GM21367 (cell line): ENCODE measurements around the gene UQCC5.

Source experiments
- ATAC-seq: cut with Tn5 transposase; IDR thresholded peaks from one replicate; pipeline ENCODE4 v1.9.1; 2021; ENCODE audit not compliant: unreplicated experiment

Gene UQCC5

DNA sequence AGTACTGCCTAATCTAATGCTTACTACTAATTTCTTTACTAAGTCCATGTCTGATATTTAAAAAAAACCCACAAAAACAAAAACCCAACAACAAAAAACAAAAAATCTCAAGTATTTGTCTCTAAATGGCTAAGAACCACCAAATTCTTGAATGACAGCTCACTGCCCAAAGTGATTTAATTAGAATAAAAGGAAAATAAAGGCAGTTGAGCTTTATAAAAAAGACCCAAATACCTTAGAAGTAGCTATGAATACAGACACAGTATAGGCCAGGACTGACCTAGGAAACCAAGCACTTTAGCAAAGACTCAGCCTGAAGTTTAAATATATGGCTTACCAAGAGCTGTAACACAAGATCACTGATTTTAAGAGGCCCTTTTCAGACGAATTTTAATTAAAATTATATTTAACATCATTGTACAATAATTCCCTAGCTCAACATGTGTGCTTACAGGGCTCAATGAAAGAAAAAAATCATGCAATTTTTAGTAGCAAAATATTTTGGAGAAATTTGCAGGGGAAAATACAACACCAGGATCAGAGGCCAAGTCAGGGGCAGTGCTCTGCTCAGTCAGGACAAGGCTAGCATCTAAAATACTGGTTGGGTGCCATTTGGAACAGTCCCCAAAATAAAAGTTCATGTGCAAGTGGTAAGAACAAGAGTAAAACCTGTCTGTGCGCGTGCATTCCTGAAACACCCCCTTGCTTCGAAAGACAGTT, 24.8 kb downstream of the UQCC5 start:
- ATAC-seq = no peak

DNA sequence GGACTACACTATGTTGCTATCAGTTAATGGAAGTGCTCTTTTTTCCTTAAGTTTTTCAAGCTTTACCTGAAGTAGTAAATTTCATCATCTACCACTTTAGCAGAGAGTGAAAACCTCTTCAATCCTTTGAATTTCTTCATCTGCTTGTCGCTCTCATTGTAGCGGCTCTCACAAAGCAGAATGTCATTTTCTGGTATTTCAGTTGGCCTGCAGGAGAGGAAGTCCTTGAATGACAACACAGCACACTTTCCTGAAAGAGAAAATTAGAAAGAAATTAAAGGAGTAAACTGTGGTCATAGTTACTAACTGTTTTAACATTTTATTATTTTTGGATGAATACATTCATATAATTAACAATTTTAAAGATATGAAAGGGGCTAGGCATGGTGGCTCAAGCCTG, 27.6 kb downstream of the UQCC5 start:
- no peak for ATAC-seq

DNA sequence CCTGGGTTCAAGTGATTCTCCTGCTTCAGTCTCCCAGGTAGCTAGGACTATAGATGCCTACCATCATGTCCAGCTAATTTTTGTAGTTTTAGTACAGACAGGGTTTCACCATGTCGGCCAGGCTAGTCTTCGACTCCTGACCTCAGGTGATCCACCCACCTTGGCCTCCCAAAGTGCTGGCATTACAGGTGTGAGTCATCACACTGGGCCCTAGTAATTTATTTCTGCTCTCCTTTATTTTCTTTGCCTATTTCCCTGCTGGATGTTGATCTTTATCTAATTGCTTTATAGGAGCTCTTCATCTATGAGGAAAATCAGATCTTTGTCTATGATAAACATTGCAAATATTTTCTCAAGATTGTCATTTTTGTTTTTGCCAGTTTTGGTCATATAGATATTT, 31.7 kb downstream of the UQCC5 start:
- ATAC-seq = no peak

DNA sequence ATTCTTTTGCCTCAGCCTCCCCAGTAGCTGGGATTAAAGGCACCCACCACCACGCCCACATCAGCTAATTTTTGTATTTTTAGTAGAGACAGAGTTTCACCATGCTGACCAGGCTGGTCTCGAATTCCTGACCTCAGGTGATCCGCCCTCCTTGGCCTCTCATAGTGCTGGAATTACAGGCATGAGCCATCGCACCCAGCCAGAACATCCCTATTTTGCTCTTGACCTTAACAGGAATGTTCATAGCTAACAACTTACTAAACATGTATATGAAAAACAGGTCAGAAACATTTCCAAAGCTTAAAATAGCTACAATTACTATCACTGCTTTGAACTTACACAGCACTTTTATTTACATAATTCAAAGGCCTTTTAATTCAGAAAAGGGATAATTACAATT, 33.7 kb downstream of the UQCC5 start:
- ATAC-seq = no peak

DNA sequence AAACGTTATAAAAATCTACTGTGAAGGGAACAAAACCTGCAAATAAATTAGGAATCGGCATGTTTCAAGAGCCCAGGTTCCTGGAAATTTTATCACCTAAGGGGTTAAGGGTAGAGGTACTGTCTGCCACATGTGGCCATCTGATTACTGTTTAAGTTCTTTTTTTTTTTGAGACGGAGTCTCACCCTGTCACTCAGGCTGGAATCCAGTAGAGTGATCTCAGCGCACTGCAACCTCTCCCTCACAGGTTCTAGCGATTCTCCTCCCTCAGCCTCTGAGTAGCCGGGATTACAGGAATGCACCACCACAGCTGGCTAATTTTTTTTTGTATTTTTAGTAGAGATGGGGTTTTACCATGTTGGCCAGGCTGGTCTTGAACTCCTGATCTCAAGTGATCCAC, 35.8 kb downstream of the UQCC5 start:
- ATAC-seq = no peak

DNA sequence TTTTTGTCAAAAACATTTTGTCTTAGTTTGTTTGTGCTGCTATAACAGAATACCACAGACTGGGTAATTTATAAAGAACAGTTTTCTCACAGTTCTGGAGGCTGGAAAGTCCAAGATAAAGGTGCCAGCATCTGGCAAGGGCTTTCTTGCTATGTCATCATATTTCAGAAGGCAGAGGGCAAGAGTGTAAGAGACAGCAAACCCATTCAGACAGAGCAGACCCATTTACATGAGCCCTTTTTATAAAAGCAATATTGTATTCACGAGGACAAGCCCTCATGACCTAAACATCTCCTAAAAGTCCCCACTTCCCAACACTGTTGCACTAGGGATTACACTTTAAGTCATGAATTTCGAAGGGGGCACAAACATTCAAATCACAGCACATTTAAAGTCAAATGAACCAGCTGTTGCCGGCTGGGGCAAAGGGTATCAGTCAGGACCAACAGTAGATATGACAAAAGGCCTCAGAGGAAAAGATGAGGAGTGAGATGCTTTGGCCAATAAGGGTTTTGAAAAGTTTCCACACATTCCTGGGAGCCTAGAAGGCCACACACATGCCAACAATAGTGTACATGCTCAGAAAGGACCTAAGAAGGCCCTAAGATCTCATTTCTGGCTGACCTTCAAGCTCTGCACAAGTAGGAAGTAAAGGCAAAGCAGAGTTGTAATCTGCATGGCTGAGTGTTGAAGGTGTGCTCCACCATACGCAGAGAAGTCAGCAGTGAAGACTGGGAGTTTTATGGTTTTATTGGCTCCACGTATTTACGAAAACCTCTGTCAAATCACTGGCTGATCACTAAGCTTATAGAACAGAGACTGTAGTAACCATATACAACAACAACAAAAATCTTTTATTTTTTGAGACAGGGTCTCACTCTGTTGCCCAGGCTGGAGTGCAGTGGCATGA, 37.9 kb downstream of the UQCC5 start:
- ATAC-seq = no peak
